DOHH2 (cell line): ENCODE measurements around the gene CARMIL3.

ENCODE experiments used
- H3F3A ChIP-seq: fragments of 200-600 bp; sonication (generic), shearing (Covaris generic); 2 replicates; pipeline ENCODE4 v1.6.0; 2016; ENCODE audit warnings: antibody characterized with exemption, mild to moderate bottlenecking; ENCODE audit not compliant: control insufficient read depth, insufficient read depth
- H3K27ac ChIP-seq: fragments of 200-600 bp; sonication (generic); 2 replicates; pipeline ENCODE4 v1.5.1; 2014; ENCODE audit warnings: low read depth, mild to moderate bottlenecking, low read length, moderate library complexity
- H3K27me3 ChIP-seq: fragments of 200-600 bp; sonication (generic); 2 replicates; pipeline ENCODE4 v1.6.1; 2014; ENCODE audit warnings: mild to moderate bottlenecking, low read length, mixed read lengths; ENCODE audit not compliant: control insufficient read depth
- H3K36me3 ChIP-seq: fragments of 200-600 bp; sonication (generic); 2 replicates; pipeline ENCODE4 v1.6.1; 2014; ENCODE audit warnings: mild to moderate bottlenecking, low read length, moderate library complexity, mixed read lengths; ENCODE audit not compliant: control insufficient read depth
- H3K4me1 ChIP-seq: fragments of 200-600 bp; sonication (generic); 2 replicates; pipeline ENCODE4 v1.6.1; 2014; ENCODE audit warnings: mild to moderate bottlenecking, low read length, mixed read lengths; ENCODE audit not compliant: control insufficient read depth
- H3K4me2 ChIP-seq: fragments of 200-600 bp; sonication (generic); 2 replicates; pipeline ENCODE4 v1.6.0; 2014; ENCODE audit warnings: mild to moderate bottlenecking, low read length, moderate library complexity
- H3K4me3 ChIP-seq: fragments of 200-600 bp; sonication (generic); 2 replicates; pipeline ENCODE4 v1.5.1; 2014; ENCODE audit warnings: mild to moderate bottlenecking, low read length, mixed read lengths
- H3K79me2 ChIP-seq: fragments of 200-600 bp; sonication (generic); 2 replicates; pipeline ENCODE4 v1.6.1; 2014; ENCODE audit warnings: mild to moderate bottlenecking, low read length, mixed read lengths; ENCODE audit not compliant: control insufficient read depth
- H3K9me2 ChIP-seq: fragments of 200-600 bp; sonication (generic); replicated peaks from 2 replicates; pipeline ENCODE4 v1.6.1; 2014; ENCODE audit warnings: mild to moderate bottlenecking, low read length, mixed read lengths; ENCODE audit not compliant: control insufficient read depth
- H3K9me3 ChIP-seq: fragments of 200-600 bp; sonication (generic); 2 replicates; pipeline ENCODE4 v1.6.1; 2014; ENCODE audit warnings: antibody characterized with exemption, low read length, mixed read lengths; ENCODE audit not compliant: control insufficient read depth, insufficient read depth
- H4K20me1 ChIP-seq: fragments of 200-600 bp; sonication (generic); 2 replicates; pipeline ENCODE4 v1.6.0; 2014; ENCODE audit warnings: low read depth, mild to moderate bottlenecking, antibody characterized with exemption, low read length, moderate library complexity; ENCODE audit not compliant: control insufficient read depth, insufficient read depth
- CTCF ChIP-seq: fragments of 200-600 bp; sonication (generic); IDR thresholded peaks from one replicate; pipeline ENCODE4 v1.5.1; 2014; ENCODE audit warnings: antibody characterized with exemption, mild to moderate bottlenecking, low read depth, low read length; ENCODE audit not compliant: poor library complexity, severe bottlenecking
- EZH2phosphoT487 ChIP-seq: fragments of 200-600 bp; sonication (generic); IDR thresholded peaks from 2 replicates; pipeline ENCODE4 v1.6.1; 2017; ENCODE audit warnings: borderline replicate concordance, mild to moderate bottlenecking, antibody characterized with exemption, low read length, moderate library complexity, mixed read lengths

Gene CARMIL3

GRCh38 chr14:24098927-24099813, 47.4 kb downstream of the CARMIL3 start:
- H3K9me3 ChIP-seq: no peaks in the 10 kb centered on the region
- no peak overlapping the region for H3K4me2 ChIP-seq
- no peak for TF ChIP-seq EZH2phosphoT487
- no peak for TF ChIP-seq CTCF
- peaks cover 8% of the 10 kb centered on the region; the same call in 1 of the 2 replicates for H3F3A ChIP-seq
- H3K4me1 ChIP-seq: peaks cover 12% of the 10 kb centered on the region
- no peaks in the 10 kb centered on the region for H3K9me2 ChIP-seq
- no peaks in the 10 kb centered on the region for H3K27me3 ChIP-seq
- no peaks in the 10 kb centered on the region for H4K20me1 ChIP-seq
- H3K27ac ChIP-seq: no peak overlapping the region
- peaks cover 58% of the 10 kb centered on the region for H3K36me3 ChIP-seq
- peaks cover 17% of the 10 kb centered on the region for H3K79me2 ChIP-seq
- no peak overlapping the region for H3K4me3 ChIP-seq

DNA sequence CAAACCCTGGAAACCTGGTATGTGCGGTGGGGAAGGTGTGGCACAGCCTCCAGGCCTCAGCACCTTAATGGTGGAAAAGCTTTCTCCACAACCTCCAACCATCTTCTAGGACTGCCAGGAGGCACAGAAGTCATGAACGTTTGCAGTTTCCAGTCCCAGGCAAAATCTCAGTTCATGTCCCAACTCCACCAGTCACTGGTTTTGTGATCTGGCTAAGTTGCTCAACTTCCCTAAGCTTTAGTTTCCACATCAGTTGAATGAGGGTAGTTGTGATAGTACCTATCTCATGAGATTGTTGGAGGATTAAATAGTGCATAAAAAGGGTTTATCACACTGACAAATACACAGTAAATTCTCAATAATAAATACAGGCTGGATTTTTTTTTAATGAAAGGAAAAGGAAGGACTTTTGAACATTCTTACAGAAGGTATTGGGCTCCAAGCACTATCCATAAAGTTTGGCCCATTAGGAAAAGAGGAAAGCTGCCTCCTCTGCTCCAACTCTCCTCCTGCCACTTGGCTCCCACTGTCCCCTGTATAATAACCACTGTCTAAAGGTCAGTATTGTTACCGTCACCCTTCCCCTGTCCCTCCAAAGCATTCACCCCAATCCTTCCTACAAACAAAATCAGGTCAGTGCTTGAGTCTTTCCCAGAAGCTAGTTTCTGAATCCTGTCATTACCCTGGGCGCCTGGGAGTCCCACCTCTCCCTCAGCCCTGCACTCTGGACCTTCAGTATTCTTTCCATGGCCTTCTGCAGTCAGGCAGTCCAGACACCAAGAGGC, 48.6 kb downstream of the CARMIL3 start:
- Histone ChIP-seq H3K79me2 (peaks cover 5% of the 10 kb centered on the region), H3F3A (peaks cover 3% of the 10 kb centered on the region; the same call in 1 of the 2 replicates), H3K27ac (no peak overlapping the region), H3K36me3 (peaks cover 49% of the 10 kb centered on the region), H4K20me1 (no peaks in the 10 kb centered on the region), H3K9me2 (no peaks in the 10 kb centered on the region), H3K4me3 (no peak overlapping the region), H3K9me3 (no peaks in the 10 kb centered on the region), H3K4me2 (no peak overlapping the region), H3K4me1 (peaks cover 6% of the 10 kb centered on the region), H3K27me3 (no peaks in the 10 kb centered on the region)
- TF ChIP-seq EZH2phosphoT487 (no peak), CTCF (no peak)

DNA sequence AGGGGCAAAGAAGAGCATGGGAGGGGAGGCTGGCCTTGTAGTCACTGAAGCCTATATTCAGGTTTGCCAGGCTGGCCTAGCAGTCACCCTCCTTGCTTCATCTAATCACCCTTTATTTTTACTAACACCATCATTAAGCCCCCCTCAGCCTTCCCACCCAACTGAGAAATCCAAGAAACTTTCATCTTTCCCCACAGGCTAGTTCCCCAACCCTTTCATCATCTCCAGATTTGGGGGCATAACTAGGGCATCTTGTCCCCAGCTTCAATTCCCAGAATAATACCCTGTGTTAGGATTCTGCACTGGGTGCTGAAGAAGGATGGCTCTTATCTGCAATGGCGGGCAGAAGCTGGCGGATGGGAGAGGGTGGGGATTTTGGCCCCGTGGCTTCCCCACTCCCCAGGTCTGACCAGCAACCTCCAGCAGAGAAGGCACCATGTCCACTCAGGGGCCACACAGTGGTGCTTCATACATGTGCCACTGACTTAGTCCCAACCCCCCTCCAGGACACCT, 49.2 kb downstream of the CARMIL3 start:
- Histone ChIP-seq H3K36me3 (peaks cover 49% of the 10 kb centered on the region), H3K27ac (no peak overlapping the region), H3K9me3 (no peaks in the 10 kb centered on the region), H3K4me1 (no peaks in the 10 kb centered on the region), H3F3A (no peaks in the 10 kb centered on the region), H3K79me2 (no peaks in the 10 kb centered on the region), H3K4me2 (no peak overlapping the region), H3K9me2 (no peaks in the 10 kb centered on the region), H4K20me1 (no peaks in the 10 kb centered on the region), H3K4me3 (no peak overlapping the region), H3K27me3 (no peaks in the 10 kb centered on the region)
- TF ChIP-seq CTCF (no peak), EZH2phosphoT487 (no peak)
